Measurements from ENCODE around the gene HLA-DRB1. TPM values are rescaled to one million over a fixed set of nuclear protein-coding genes. Genes with fewer than 3 reads are reported as not detected.

Gene HLA-DRB1
- polyA plus RNA-seq, 2 of the 4 experiments (the other 2 are of a cell fraction): not detected

- POLR2A ChIA-PET: no interaction called here
- WGBS (ENCODE audit: missing lambda C conversion rate): 6% methylated on average over 2 of the region's 3 CpGs
Observed at GRCh38 chr6:32608362-32608761, 18.7 kb upstream of the HLA-DRB1 start.

GRCh38 chr6:32607988-32608298 lies 18.3 kb upstream of the HLA-DRB1 start:
- FAIRE-seq: no peak
- DNase-seq (ENCODE audit: low read depth in 1 of 2, low spot score in 1 of 2): no peak
- Histone ChIP-seq H3K9me3 (no peaks in the 10 kb centered on the region), H3K4me1 (no peaks in the 10 kb centered on the region), H3K4me2 (no peak overlapping the region), H3K27ac (no peak overlapping the region), H3K4me3 (no peak overlapping the region)
- no peak for ATAC-seq
- POLR2A ChIA-PET: no interaction called here
- TF ChIP-seq JUNB (IDR thresholded peaks at IDR 0.05): no peak
- TF ChIP-seq EHF (CRISPR knock-in tag; IDR thresholded peaks at IDR 0.05): no peak
- WGBS (ENCODE audit: missing lambda C conversion rate): 0% methylated on average over 2 of the region's 2 CpGs
- CTCF ChIA-PET: no interaction called here

More at GRCh38 chr6:32608362-32608761, 18.7 kb upstream of the HLA-DRB1 start:
- CTCF ChIA-PET: no interaction called here
- ATAC-seq: no peak
- H3K4me1 ChIP-seq: no peaks in the 10 kb centered on the region
- no peak for TF ChIP-seq FOSL2 (IDR thresholded peaks at IDR 0.05)
- TF ChIP-seq FOSL2 (CRISPR knock-in tag; IDR thresholded peaks at IDR 0.05): no peak
- H3K4me3 ChIP-seq: no peak overlapping the region
- no peaks in the 10 kb centered on the region for H3K9me3 ChIP-seq
- FAIRE-seq: no peak
- H3K27ac ChIP-seq: no peak overlapping the region
- H3K4me2 ChIP-seq: no peak overlapping the region
- no peak for DNase-seq (ENCODE audit: low read depth in 1 of 2, low spot score in 1 of 2)

GRCh38 chr6:32607263-32607987 lies 17.8 kb upstream of the HLA-DRB1 start:
- ChIA-PET CTCF (no interaction called here), POLR2A (no interaction called here)
- H3K27ac ChIP-seq: no peak overlapping the region
- TF ChIP-seq FOSL2 (IDR thresholded peaks at IDR 0.05) (no peak), FOSL2 (CRISPR knock-in tag; IDR thresholded peaks at IDR 0.05) (no peak), SMC3 (IDR thresholded peaks at IDR 0.05) (no peak), RARB (CRISPR knock-in tag; IDR thresholded peaks at IDR 0.05) (no peak), RAD21 (conservative IDR thresholded peaks at IDR 0.05 in 1 of 2, IDR thresholded peaks at IDR 0.05 in 1 of 2) (no peak), MAX (IDR thresholded peaks at IDR 0.05) (no peak), RNF2 (IDR thresholded peaks at IDR 0.05; ENCODE audit: borderline replicate concordance, low read depth) (no peak), JUNB (IDR thresholded peaks at IDR 0.05) (no peak), JUN (IDR thresholded peaks at IDR 0.05) (no peak), POLR2A (IDR thresholded peaks at IDR 0.05; ENCODE audit: low read length) (no peak), CHD2 (IDR thresholded peaks at IDR 0.05; ENCODE audit: low read length, partially characterized antibody) (no peak), BCL3 (IDR thresholded peaks at IDR 0.05) (no peak), ZC3H11A (IDR thresholded peaks at IDR 0.05) (no peak), CEBPB (IDR thresholded peaks at IDR 0.05) (no peak), EP300 (IDR thresholded peaks at IDR 0.05) (no peak), NR3C1 (IDR thresholded peaks at IDR 0.05) (no peak), PBX3 (IDR thresholded peaks at IDR 0.05) (no peak)
- FAIRE-seq (no peak), ATAC-seq (no peak), DNase-seq (ENCODE audit: low read depth in 1 of 2, low spot score in 1 of 2) (no peak)
- 0% methylated on average over 2 of the region's 4 CpGs for WGBS (ENCODE audit: missing lambda C conversion rate)
- H3K4me2 ChIP-seq: no peak overlapping the region
- H3K4me1 ChIP-seq: no peaks in the 10 kb centered on the region
- no peak overlapping the region for H3K4me3 ChIP-seq
- no peaks in the 10 kb centered on the region for H3K9me3 ChIP-seq

GRCh38 chr6:32604434-32604877 lies 14.8 kb upstream of the HLA-DRB1 start:
- FAIRE-seq: no peak
- TF ChIP-seq JUNB (IDR thresholded peaks at IDR 0.05) (no peak), RNF2 (IDR thresholded peaks at IDR 0.05; ENCODE audit: borderline replicate concordance, low read depth) (no peak)
- TF ChIP-seq, protein P1, sequence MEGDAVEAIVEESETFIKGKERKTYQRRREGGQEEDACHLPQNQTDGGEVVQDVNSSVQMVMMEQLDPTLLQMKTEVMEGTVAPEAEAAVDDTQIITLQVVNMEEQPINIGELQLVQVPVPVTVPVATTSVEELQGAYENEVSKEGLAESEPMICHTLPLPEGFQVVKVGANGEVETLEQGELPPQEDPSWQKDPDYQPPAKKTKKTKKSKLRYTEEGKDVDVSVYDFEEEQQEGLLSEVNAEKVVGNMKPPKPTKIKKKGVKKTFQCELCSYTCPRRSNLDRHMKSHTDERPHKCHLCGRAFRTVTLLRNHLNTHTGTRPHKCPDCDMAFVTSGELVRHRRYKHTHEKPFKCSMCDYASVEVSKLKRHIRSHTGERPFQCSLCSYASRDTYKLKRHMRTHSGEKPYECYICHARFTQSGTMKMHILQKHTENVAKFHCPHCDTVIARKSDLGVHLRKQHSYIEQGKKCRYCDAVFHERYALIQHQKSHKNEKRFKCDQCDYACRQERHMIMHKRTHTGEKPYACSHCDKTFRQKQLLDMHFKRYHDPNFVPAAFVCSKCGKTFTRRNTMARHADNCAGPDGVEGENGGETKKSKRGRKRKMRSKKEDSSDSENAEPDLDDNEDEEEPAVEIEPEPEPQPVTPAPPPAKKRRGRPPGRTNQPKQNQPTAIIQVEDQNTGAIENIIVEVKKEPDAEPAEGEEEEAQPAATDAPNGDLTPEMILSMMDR (IDR thresholded peaks at IDR 0.05): no peak
- DNase-seq (ENCODE audit: low read depth in 1 of 2, low spot score in 1 of 2): no peak
- no peaks in the 10 kb centered on the region for H3K4me1 ChIP-seq
- no peaks in the 10 kb centered on the region for H3K9me3 ChIP-seq
- 0% methylated on average over 3 of the region's 3 CpGs for WGBS (ENCODE audit: missing lambda C conversion rate)
- no peak overlapping the region for H3K27ac ChIP-seq
- no peak overlapping the region for H3K4me2 ChIP-seq
- ChIA-PET POLR2A (no interaction called here), CTCF (no interaction called here)
- ATAC-seq: no peak
- no peak overlapping the region for H3K4me3 ChIP-seq

Data from A549 (cell line).